Eye (tissue), 1 donor: ENCODE measurements around the gene OSBPL7.

Experiments
- DNase-seq: peaks from one replicate; pipeline ENCODE4 v3.0.0-alpha.2; 2015

The OSBPL7 gene

DNA sequence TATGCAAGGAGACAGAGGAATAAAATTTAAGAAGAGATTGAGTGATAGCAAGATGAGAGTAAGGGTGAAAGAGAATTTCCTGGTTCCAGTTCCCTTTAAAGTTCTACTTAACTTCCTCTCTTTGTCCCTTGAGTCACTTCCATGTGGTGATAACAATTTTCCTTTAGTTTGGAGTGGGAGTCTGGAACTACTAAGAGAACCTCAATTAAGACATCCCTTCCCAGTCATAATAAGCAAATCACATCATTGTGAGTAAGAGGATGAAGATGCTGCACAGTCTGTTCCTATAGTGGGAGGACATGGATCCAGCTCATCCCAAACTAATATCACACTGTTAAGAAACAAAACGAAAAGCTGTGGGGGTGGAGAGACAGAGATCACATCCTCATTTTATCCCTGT, 64.2 kb downstream of the OSBPL7 start:
- DNase-seq: no peak
